Islet of Langerhans (tissue), 1 donor: ENCODE data around the gene AP3S2.

Experiments used
- FAIRE-seq: peaks from one replicate; lab custom pipeline; 2011; peaks lifted over from hg19 to GRCh38; lab: Jason Lieb, UNC

The AP3S2 gene

GRCh38 chr15:89814112-89814742, 79.6 kb downstream of the AP3S2 start:
- no peak for FAIRE-seq

- FAIRE-seq, result no peak
These were observed 80.2 kb downstream of the AP3S2 start for GRCh38 chr15:89813381-89814111.

GRCh38 chr15:89812847-89813320, 80.9 kb downstream of the AP3S2 start:
- no peak for FAIRE-seq

GRCh38 chr15:89812011-89812846, 81.6 kb downstream of the AP3S2 start:
- no peak for FAIRE-seq

GRCh38 chr15:89810837-89811236, 83.0 kb downstream of the AP3S2 start:
- FAIRE-seq, result no peak

GRCh38 chr15:89809787-89810148, 84.0 kb downstream of the AP3S2 start:
- FAIRE-seq, result no peak

GRCh38 chr15:89809093-89809786, 84.6 kb downstream of the AP3S2 start:
- FAIRE-seq, result no peak

GRCh38 chr15:89808160-89808870, 85.5 kb downstream of the AP3S2 start:
- no peak for FAIRE-seq

GRCh38 chr15:89807689-89808088, 86.1 kb downstream of the AP3S2 start:
- no peak for FAIRE-seq

- no peak for FAIRE-seq
These were observed 86.9 kb downstream of the AP3S2 start for GRCh38 chr15:89806559-89807550.

GRCh38 chr15:89806210-89806558, 87.6 kb downstream of the AP3S2 start:
- FAIRE-seq, result no peak

GRCh38 chr15:89805241-89806209, 88.3 kb downstream of the AP3S2 start:
- no peak for FAIRE-seq

- FAIRE-seq, result no peak
These were observed 89.6 kb downstream of the AP3S2 start for GRCh38 chr15:89803941-89804800.

GRCh38 chr15:89802986-89803824, 90.6 kb downstream of the AP3S2 start:
- FAIRE-seq, result no peak

GRCh38 chr15:89802231-89802928, 91.4 kb downstream of the AP3S2 start:
- FAIRE-seq, result no peak

- FAIRE-seq, result no peak
These were observed 92.2 kb downstream of the AP3S2 start for GRCh38 chr15:89801471-89802195.
